Astrocyte of the hippocampus (primary cell): ENCODE results near the gene RNF224.

Experiments used
- DNase-seq: peaks from one replicate; pipeline ENCODE4 v3.0.0; 2011; ENCODE audit warnings: low read depth, low spot score

Gene RNF224

GRCh38 chr9:137227054-137227852, at the start of gene RNF224:
Gene RNF224 (plus strand): TSS chr9:137227502. CDS start chr9:137228336, 834 bp downstream.
- peak; percentile 90 for DNase-seq

- no peak for DNase-seq
Measured at GRCh38 chr9:137178201-137178938, 48.9 kb upstream of the RNF224 start.

- DNase-seq: no peak
Measured at GRCh38 chr9:137178939-137179630, 48.2 kb upstream of the RNF224 start.

- DNase-seq: no peak
Measured at GRCh38 chr9:137179761-137180160, 47.5 kb upstream of the RNF224 start.

- no peak for DNase-seq
Measured at GRCh38 chr9:137180491-137180890, 46.8 kb upstream of the RNF224 start.

GRCh38 chr9:137181680-137182079, 45.6 kb upstream of the RNF224 start:
- no peak for DNase-seq

- no peak for DNase-seq
Measured at GRCh38 chr9:137182836-137183235, 44.5 kb upstream of the RNF224 start.

GRCh38 chr9:137183980-137184595, 43.2 kb upstream of the RNF224 start:
- no peak for DNase-seq

GRCh38 chr9:137184881-137185660, 42.2 kb upstream of the RNF224 start:
- no peak for DNase-seq

- DNase-seq: no peak
Measured at GRCh38 chr9:137185921-137186320, 41.4 kb upstream of the RNF224 start.

GRCh38 chr9:137186385-137186784, 40.9 kb upstream of the RNF224 start:
- no peak for DNase-seq

- no peak for DNase-seq
Measured at GRCh38 chr9:137187386-137187785, 39.9 kb upstream of the RNF224 start.

GRCh38 chr9:137188086-137188489, 39.2 kb upstream of the RNF224 start:
- no peak for DNase-seq

- peak; percentile 98 for DNase-seq
Measured at GRCh38 chr9:137188490-137189296, 38.6 kb upstream of the RNF224 start, which contains the start of the genes ANAPC2 and SSNA1. Gene ANAPC2 (minus strand): TSS chr9:137188560. CDS start chr9:137188532, 28 bp downstream. Gene SSNA1 (plus strand): TSS chr9:137188676. CDS start chr9:137188727, 51 bp downstream.

- DNase-seq: no peak
Measured at GRCh38 chr9:137189297-137190295, 37.7 kb upstream of the RNF224 start.

- DNase-seq: no peak
Measured at GRCh38 chr9:137190315-137190856, 36.9 kb upstream of the RNF224 start.

GRCh38 chr9:137191245-137191644, 36.1 kb upstream of the RNF224 start:
- DNase-seq: no peak

GRCh38 chr9:137191691-137192447, 35.4 kb upstream of the RNF224 start:
- DNase-seq: no peak
